GM12872 (cell line): ENCODE data around the gene RAD18.

ENCODE experiments used
- TF ChIP-seq, protein P1 (sequence below): IDR thresholded peaks from 3 replicates; pipeline ENCODE4 v1.5.1; 2011; ENCODE audit warnings: low read depth, mild to moderate bottlenecking, low read length, moderate library complexity; ENCODE audit not compliant: insufficient read depth

Gene RAD18

GRCh38 chr3:8891774-8892173, 71.5 kb downstream of the RAD18 start:
- TF ChIP-seq, protein P1, sequence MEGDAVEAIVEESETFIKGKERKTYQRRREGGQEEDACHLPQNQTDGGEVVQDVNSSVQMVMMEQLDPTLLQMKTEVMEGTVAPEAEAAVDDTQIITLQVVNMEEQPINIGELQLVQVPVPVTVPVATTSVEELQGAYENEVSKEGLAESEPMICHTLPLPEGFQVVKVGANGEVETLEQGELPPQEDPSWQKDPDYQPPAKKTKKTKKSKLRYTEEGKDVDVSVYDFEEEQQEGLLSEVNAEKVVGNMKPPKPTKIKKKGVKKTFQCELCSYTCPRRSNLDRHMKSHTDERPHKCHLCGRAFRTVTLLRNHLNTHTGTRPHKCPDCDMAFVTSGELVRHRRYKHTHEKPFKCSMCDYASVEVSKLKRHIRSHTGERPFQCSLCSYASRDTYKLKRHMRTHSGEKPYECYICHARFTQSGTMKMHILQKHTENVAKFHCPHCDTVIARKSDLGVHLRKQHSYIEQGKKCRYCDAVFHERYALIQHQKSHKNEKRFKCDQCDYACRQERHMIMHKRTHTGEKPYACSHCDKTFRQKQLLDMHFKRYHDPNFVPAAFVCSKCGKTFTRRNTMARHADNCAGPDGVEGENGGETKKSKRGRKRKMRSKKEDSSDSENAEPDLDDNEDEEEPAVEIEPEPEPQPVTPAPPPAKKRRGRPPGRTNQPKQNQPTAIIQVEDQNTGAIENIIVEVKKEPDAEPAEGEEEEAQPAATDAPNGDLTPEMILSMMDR = no peak

DNA sequence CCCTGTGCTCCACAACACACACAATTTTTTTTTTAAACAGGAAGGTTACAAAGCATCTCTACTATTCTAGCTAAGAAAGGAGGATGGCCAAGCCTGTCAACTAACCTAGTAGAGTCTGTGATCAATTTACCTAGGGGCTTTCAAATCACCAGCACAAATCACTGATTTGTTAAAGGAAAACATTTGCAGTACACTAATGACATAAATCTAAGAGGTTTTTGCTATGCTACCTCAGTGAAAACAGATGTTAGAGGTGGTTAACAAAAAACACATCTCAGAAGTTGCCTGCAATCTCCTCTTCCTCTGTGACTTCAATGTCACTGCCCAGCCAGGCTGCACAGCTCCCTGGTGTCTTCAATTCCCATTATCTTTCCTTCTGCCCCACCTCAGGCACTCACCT, 72.0 kb downstream of the RAD18 start:
- TF ChIP-seq, protein P1 = no peak

DNA sequence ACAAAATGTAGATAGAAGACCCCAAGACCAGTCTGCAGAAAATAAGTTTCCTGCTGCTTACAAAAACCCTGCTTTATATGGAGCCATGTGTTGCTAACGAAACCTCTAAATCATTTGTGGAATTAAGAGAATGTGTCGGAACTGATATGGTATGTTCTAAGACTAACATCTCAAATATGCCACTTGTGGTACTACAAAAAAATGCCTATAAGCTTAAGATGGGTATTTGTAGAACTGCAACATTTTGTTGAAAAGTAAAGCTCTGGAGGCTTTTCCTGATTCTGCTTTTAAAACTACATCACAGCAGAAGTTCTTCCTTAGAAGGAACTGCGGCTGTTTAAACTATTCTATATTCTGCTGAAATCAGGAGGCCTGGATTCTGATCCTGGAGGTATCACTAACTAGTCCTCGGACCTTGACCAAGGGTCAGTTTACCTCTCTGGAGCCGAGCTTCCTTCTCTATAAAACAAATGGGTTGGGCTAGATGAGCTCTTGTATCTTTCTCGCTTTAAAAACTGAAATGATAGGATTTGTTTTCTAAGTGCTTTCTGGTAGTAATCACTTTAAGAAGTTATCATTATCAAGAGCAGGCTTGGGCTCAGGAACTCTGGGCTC, 74.9 kb downstream of the RAD18 start:
- TF ChIP-seq, protein P1 = no peak

- TF ChIP-seq, protein P1 = no peak
These were observed 75.6 kb downstream of the RAD18 start for GRCh38 chr3:8887435-8888300.

- TF ChIP-seq, protein P1 = no peak
These were observed 76.7 kb downstream of the RAD18 start for GRCh38 chr3:8886546-8886945.

DNA sequence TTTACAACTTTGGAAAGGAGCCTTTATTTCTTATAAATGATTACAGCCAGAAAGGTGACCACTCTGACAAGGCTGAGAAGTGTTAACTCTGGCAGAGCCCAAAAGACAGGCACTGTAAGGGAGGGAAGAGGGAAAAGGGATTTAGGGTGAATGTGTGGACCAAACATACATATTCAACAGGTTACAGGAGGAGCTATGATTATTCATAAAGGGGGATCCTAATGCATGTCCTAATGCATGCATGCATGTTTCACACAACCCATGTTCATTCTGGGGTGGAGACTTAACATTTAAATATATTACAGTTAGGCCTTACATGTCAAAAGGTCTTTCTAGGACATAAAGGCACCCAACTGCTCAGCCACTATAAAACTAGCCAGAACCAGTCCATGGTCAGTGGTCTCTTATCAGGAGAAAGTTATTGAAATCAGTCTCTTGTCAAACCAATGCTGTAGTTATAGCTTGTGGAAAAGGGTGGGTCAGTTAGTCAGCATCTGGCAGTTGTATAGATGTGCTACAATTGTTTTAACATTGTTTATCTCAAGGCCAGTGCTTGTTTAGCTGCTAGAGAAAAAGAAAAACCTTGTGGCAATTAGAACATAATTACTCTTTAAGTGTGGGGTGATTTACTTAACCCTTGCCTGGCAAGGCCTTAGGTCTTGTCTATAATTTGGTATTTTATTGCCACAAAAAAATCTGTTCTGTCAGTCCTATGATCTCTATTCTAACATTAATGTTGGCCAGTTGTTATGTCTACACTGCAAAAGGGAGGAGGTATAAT, 77.5 kb downstream of the RAD18 start:
- TF ChIP-seq, protein P1 = no peak
